ENCODE results near the gene PKNOX2. TPM values are rescaled to one million over a fixed set of nuclear protein-coding genes. Genes with fewer than 3 reads are reported as not detected.

Gene PKNOX2
- total and polyA plus RNA-seq, 10 of the 15 experiments (the other 5 are each of a cell fraction or from before 2014, with no cell fraction given), result not detected

DNA sequence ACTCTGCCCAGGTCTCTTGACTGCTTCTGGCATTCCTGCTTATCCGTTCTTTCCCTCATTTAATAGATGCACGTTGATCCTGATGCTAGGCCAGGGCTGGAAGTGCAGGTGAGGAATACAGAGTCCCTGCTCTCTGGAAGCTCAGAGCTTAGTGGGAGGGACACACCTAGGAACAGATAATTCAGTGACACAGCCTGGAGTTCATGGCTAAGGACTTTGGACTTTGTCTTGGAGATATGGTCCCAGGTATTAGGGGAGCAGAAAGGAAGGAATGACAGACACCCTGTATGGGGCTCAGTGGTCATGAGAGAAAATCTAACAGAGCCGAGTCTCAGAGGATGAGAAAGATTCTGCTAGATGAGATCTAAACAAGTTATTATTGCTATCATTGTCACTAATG lies 160.6 kb downstream of the PKNOX2 start:
- Histone ChIP-seq H2AFZ (ENCODE audit: control insufficient read depth, low read depth, low read length) (no peak overlapping the region), H3K4me2 (ENCODE audit: control insufficient read depth, insufficient read depth) (no peak overlapping the region), H3K36me3 (ENCODE audit: control insufficient read depth in 2 of 2, insufficient read depth in 2 of 2, low read length in 1 of 2) (no peaks in the 10 kb centered on the region), H3K79me2 (ENCODE audit: control insufficient read depth, insufficient read depth, low read length) (no peaks in the 10 kb centered on the region), H3K4me1 (ENCODE audit: control insufficient read depth, insufficient read depth, low read length) (no peaks in the 10 kb centered on the region), H3K27me3 (replicated peaks in 1 of 2; ENCODE audit: control insufficient read depth in 2 of 2, insufficient read depth in 2 of 2, low read length in 1 of 2) (peaks cover 10 to 14% of the 10 kb centered on the region in 2 experiments; a peak in 3 of 4 replicates), H3K9me3 (replicated peaks; ENCODE audit: control insufficient read depth, insufficient read depth, low read length) (no peaks in the 10 kb centered on the region), H3K9ac (ENCODE audit: control insufficient read depth, insufficient read depth, low read length) (no peak overlapping the region), H4K20me1 (ENCODE audit: control insufficient read depth, insufficient read depth) (no peaks in the 10 kb centered on the region), H3K27ac (ENCODE audit: control insufficient read depth, insufficient read depth) (no peak overlapping the region), H3K4me3 (no peak overlapping the region)
- CTCF ChIA-PET, result interaction anchor here (1.8 kb wide), 1 partner anchor 20 kb away, joined by 6 read pairs; no protein-coding TSS in a partner anchor
- RAD21 ChIA-PET (ENCODE audit: unreplicated experiment), result no interaction called here
- 12% methylated on average over 3 of the region's 3 CpGs for WGBS (ENCODE audit: insufficient coverage, insufficient replicate concordance, low lambda C conversion rate, missing lambda C conversion rate)
- TF ChIP-seq, protein P1, sequence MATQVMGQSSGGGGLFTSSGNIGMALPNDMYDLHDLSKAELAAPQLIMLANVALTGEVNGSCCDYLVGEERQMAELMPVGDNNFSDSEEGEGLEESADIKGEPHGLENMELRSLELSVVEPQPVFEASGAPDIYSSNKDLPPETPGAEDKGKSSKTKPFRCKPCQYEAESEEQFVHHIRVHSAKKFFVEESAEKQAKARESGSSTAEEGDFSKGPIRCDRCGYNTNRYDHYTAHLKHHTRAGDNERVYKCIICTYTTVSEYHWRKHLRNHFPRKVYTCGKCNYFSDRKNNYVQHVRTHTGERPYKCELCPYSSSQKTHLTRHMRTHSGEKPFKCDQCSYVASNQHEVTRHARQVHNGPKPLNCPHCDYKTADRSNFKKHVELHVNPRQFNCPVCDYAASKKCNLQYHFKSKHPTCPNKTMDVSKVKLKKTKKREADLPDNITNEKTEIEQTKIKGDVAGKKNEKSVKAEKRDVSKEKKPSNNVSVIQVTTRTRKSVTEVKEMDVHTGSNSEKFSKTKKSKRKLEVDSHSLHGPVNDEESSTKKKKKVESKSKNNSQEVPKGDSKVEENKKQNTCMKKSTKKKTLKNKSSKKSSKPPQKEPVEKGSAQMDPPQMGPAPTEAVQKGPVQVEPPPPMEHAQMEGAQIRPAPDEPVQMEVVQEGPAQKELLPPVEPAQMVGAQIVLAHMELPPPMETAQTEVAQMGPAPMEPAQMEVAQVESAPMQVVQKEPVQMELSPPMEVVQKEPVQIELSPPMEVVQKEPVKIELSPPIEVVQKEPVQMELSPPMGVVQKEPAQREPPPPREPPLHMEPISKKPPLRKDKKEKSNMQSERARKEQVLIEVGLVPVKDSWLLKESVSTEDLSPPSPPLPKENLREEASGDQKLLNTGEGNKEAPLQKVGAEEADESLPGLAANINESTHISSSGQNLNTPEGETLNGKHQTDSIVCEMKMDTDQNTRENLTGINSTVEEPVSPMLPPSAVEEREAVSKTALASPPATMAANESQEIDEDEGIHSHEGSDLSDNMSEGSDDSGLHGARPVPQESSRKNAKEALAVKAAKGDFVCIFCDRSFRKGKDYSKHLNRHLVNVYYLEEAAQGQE (IDR thresholded peaks at IDR 0.05; ENCODE audit: low read depth, low read length), result no peak
- no peak for TF ChIP-seq NR2C2 (IDR thresholded peaks at IDR 0.05; ENCODE audit: borderline replicate concordance, control insufficient read depth, insufficient read length, low read depth)
- no peak for TF ChIP-seq ZNF24 (IDR thresholded peaks at IDR 0.05)
- TF ChIP-seq, protein P2, sequence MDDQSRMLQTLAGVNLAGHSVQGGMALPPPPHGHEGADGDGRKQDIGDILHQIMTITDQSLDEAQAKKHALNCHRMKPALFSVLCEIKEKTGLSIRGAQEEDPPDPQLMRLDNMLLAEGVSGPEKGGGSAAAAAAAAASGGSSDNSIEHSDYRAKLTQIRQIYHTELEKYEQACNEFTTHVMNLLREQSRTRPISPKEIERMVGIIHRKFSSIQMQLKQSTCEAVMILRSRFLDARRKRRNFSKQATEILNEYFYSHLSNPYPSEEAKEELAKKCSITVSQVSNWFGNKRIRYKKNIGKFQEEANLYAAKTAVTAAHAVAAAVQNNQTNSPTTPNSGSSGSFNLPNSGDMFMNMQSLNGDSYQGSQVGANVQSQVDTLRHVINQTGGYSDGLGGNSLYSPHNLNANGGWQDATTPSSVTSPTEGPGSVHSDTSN (IDR thresholded peaks at IDR 0.05; ENCODE audit: insufficient replicate concordance, low read depth, low read length), result no peak
- no peak for TF ChIP-seq ZNF622 (IDR thresholded peaks at IDR 0.05)
- no peak for TF ChIP-seq NFIC (IDR thresholded peaks at IDR 0.05; ENCODE audit: low read depth, low read length)
- TF ChIP-seq, protein P3, sequence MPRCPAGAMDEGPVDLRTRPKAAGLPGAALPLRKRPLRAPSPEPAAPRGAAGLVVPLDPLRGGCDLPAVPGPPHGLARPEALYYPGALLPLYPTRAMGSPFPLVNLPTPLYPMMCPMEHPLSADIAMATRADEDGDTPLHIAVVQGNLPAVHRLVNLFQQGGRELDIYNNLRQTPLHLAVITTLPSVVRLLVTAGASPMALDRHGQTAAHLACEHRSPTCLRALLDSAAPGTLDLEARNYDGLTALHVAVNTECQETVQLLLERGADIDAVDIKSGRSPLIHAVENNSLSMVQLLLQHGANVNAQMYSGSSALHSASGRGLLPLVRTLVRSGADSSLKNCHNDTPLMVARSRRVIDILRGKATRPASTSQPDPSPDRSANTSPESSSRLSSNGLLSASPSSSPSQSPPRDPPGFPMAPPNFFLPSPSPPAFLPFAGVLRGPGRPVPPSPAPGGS (IDR thresholded peaks at IDR 0.05; ENCODE audit: borderline replicate concordance, insufficient read depth, low read depth, low read length, poor library complexity, severe bottlenecking), result no peak
- TF ChIP-seq, protein P4, sequence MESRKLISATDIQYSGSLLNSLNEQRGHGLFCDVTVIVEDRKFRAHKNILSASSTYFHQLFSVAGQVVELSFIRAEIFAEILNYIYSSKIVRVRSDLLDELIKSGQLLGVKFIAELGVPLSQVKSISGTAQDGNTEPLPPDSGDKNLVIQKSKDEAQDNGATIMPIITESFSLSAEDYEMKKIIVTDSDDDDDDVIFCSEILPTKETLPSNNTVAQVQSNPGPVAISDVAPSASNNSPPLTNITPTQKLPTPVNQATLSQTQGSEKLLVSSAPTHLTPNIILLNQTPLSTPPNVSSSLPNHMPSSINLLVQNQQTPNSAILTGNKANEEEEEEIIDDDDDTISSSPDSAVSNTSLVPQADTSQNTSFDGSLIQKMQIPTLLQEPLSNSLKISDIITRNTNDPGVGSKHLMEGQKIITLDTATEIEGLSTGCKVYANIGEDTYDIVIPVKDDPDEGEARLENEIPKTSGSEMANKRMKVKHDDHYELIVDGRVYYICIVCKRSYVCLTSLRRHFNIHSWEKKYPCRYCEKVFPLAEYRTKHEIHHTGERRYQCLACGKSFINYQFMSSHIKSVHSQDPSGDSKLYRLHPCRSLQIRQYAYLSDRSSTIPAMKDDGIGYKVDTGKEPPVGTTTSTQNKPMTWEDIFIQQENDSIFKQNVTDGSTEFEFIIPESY (IDR thresholded peaks at IDR 0.05), result no peak
- TF ChIP-seq POU2F2 (IDR thresholded peaks at IDR 0.05; ENCODE audit: borderline replicate concordance, low read depth, low read length), result no peak
- TF ChIP-seq BHLHE40 (IDR thresholded peaks at IDR 0.05; ENCODE audit: borderline replicate concordance in 1 of 2, low read depth in 2 of 2, low read length in 1 of 2), result no peak
- FAIRE-seq (no peak), DNase-seq (ENCODE audit: low read depth, low spot score) (no peak), ATAC-seq (no peak)
- intact Hi-C loops (cut with micrococcal nuclease; ENCODE audit: unreplicated experiment), result no loop called here
- SMC1A ChIA-PET (ENCODE audit: uncharacterized antibody, unreplicated experiment), result no interaction called here
- POLR2A ChIA-PET, result no interaction called here
- in situ Hi-C loops (cut with MboI), result no loop called here
- BruUV-seq (replicated peaks), result no TSS peak

Measured in GM12878 (cell line).